Fibroblast of mammary gland (primary cell): ENCODE data around the gene DENND5A.

Source experiments
- DNase-seq: peaks from one replicate; pipeline ENCODE4 v3.0.0-alpha.2; 2010; ENCODE audit warnings: low read depth
- H3K4me3 ChIP-seq: 2 replicates; pipeline ENCODE4 v1.5.1; 2011; ENCODE audit warnings: low read depth, mild to moderate bottlenecking, low read length, moderate library complexity; ENCODE audit not compliant: control insufficient read depth
- CTCF ChIP-seq: conservative IDR thresholded peaks from 2 replicates; pipeline ENCODE4 v1.5.1; 2011; ENCODE audit warnings: low read depth, low read length, inconsistent platforms; ENCODE audit not compliant: control insufficient read depth, insufficient read depth

Gene DENND5A

GRCh38 chr11:9160166-9160565, 105.0 kb downstream of the DENND5A start:
- TF ChIP-seq CTCF = no peak
- H3K4me3 ChIP-seq = no peak overlapping the region
- no peak for DNase-seq

- DNase-seq = peak; percentile 87
- no peak overlapping the region for H3K4me3 ChIP-seq
- no peak for TF ChIP-seq CTCF
Observed at GRCh38 chr11:9158898-9159391, 106.2 kb downstream of the DENND5A start.

- no peak for TF ChIP-seq CTCF
Observed at GRCh38 chr11:9155930-9156329, 109.2 kb downstream of the DENND5A start.

GRCh38 chr11:9153651-9154050, 111.5 kb downstream of the DENND5A start:
- no peak for TF ChIP-seq CTCF
- H3K4me3 ChIP-seq = no peak overlapping the region
- DNase-seq = no peak

More at GRCh38 chr11:9155930-9156329, 109.2 kb downstream of the DENND5A start:
- DNase-seq = no peak
- H3K4me3 ChIP-seq = no peak overlapping the region

GRCh38 chr11:9151631-9152030, 113.5 kb downstream of the DENND5A start:
- TF ChIP-seq CTCF = no peak
- H3K4me3 ChIP-seq = no peak overlapping the region
- DNase-seq = no peak

- no peak for TF ChIP-seq CTCF
- peak; percentile 65 for DNase-seq
- H3K4me3 ChIP-seq = no peak overlapping the region
Observed at GRCh38 chr11:9150926-9151325, 114.2 kb downstream of the DENND5A start.

- TF ChIP-seq CTCF = no peak
- H3K4me3 ChIP-seq = no peak overlapping the region
- peak; percentile 94 for DNase-seq
Observed at GRCh38 chr11:9150501-9150900, 114.6 kb downstream of the DENND5A start.
